ENCODE results near the gene CDC42EP3.

CDC42EP3 gene

GRCh38 chr2:37683921-37684780 lies 12.7 kb upstream of the CDC42EP3 start:
- in situ Hi-C loops (cut with MboI; ENCODE audit: low sequenced_read_pairs), result no loop called here

- in situ Hi-C loops (cut with MboI; ENCODE audit: low sequenced_read_pairs), result no loop called here
These were observed 11.8 kb upstream of the CDC42EP3 start for GRCh38 chr2:37683241-37683640.

- in situ Hi-C loops (cut with MboI; ENCODE audit: low sequenced_read_pairs), result no loop called here
These were observed 11.0 kb upstream of the CDC42EP3 start for GRCh38 chr2:37682473-37682872.

GRCh38 chr2:37681587-37681986 lies 10.1 kb upstream of the CDC42EP3 start:
- in situ Hi-C loops (cut with MboI; ENCODE audit: low sequenced_read_pairs), result no loop called here

- in situ Hi-C loops (cut with MboI; ENCODE audit: low sequenced_read_pairs), result no loop called here
These were observed 7.7 kb upstream of the CDC42EP3 start for GRCh38 chr2:37679072-37679695.

GRCh38 chr2:37676274-37676673 lies 4.8 kb upstream of the CDC42EP3 start:
- in situ Hi-C loops (cut with MboI; ENCODE audit: low sequenced_read_pairs), result no loop called here

GRCh38 chr2:37674946-37675345 lies 3.5 kb upstream of the CDC42EP3 start:
- in situ Hi-C loops (cut with MboI; ENCODE audit: low sequenced_read_pairs), result no loop called here

- in situ Hi-C loops (cut with MboI; ENCODE audit: low sequenced_read_pairs), result no loop called here
These were observed 1.4 kb upstream of the CDC42EP3 start for GRCh38 chr2:37672870-37673184.

- in situ Hi-C loops (cut with MboI; ENCODE audit: low sequenced_read_pairs), result no loop called here
These were observed 845 bp upstream of the CDC42EP3 start for GRCh38 chr2:37672104-37672869.

- in situ Hi-C loops (cut with MboI; ENCODE audit: low sequenced_read_pairs), result no loop called here
These were observed 318 bp upstream of the CDC42EP3 start for GRCh38 chr2:37671816-37672103.

- in situ Hi-C loops (cut with MboI; ENCODE audit: low sequenced_read_pairs), result no loop called here
These were observed 949 bp downstream of the CDC42EP3 start for GRCh38 chr2:37670378-37671008.

GRCh38 chr2:37669446-37669845 lies 2.0 kb downstream of the CDC42EP3 start:
- in situ Hi-C loops (cut with MboI; ENCODE audit: low sequenced_read_pairs), result no loop called here

- in situ Hi-C loops (cut with MboI; ENCODE audit: low sequenced_read_pairs), result no loop called here
These were observed 3.7 kb downstream of the CDC42EP3 start for GRCh38 chr2:37667704-37668103.

GRCh38 chr2:37666772-37667171 lies 4.7 kb downstream of the CDC42EP3 start:
- in situ Hi-C loops (cut with MboI; ENCODE audit: low sequenced_read_pairs), result no loop called here

- in situ Hi-C loops (cut with MboI; ENCODE audit: low sequenced_read_pairs), result no loop called here
These were observed 5.7 kb downstream of the CDC42EP3 start for GRCh38 chr2:37665604-37666362.

GRCh38 chr2:37665043-37665442 lies 6.4 kb downstream of the CDC42EP3 start:
- in situ Hi-C loops (cut with MboI; ENCODE audit: low sequenced_read_pairs), result no loop called here

GRCh38 chr2:37664231-37664643 lies 7.2 kb downstream of the CDC42EP3 start:
- in situ Hi-C loops (cut with MboI; ENCODE audit: low sequenced_read_pairs), result no loop called here

GRCh38 chr2:37663390-37663789 lies 8.1 kb downstream of the CDC42EP3 start:
- in situ Hi-C loops (cut with MboI; ENCODE audit: low sequenced_read_pairs), result no loop called here

- in situ Hi-C loops (cut with MboI; ENCODE audit: low sequenced_read_pairs), result no loop called here
These were observed 11.7 kb downstream of the CDC42EP3 start for GRCh38 chr2:37659723-37660122.

GRCh38 chr2:37658682-37659081 lies 12.8 kb downstream of the CDC42EP3 start:
- in situ Hi-C loops (cut with MboI; ENCODE audit: low sequenced_read_pairs), result no loop called here

GRCh38 chr2:37657471-37657870 lies 14.0 kb downstream of the CDC42EP3 start:
- in situ Hi-C loops (cut with MboI; ENCODE audit: low sequenced_read_pairs), result no loop called here

All from HL-60/S4 treated with retinoic acid at 250 ng/mL for 4 days and 3 days (cell line).